Measurements from ENCODE around the gene EGFR. TPM values are rescaled to one million over a fixed set of nuclear protein-coding genes. Genes with fewer than 3 reads are reported as not detected.

The EGFR gene
- total RNA-seq, 1 donor, result 98.9 TPM

- no peak overlapping the region for H3K4me3 ChIP-seq (ENCODE audit: low read depth, low read length)
- no peak for TF ChIP-seq CTCF (IDR thresholded peaks at IDR 0.05; ENCODE audit: insufficient read depth, low read depth, low read length)
- DNase-seq (ENCODE audit: low read depth), result no peak
Measured at GRCh38 chr7:55242613-55243012, 223.8 kb downstream of the EGFR start.

DNA sequence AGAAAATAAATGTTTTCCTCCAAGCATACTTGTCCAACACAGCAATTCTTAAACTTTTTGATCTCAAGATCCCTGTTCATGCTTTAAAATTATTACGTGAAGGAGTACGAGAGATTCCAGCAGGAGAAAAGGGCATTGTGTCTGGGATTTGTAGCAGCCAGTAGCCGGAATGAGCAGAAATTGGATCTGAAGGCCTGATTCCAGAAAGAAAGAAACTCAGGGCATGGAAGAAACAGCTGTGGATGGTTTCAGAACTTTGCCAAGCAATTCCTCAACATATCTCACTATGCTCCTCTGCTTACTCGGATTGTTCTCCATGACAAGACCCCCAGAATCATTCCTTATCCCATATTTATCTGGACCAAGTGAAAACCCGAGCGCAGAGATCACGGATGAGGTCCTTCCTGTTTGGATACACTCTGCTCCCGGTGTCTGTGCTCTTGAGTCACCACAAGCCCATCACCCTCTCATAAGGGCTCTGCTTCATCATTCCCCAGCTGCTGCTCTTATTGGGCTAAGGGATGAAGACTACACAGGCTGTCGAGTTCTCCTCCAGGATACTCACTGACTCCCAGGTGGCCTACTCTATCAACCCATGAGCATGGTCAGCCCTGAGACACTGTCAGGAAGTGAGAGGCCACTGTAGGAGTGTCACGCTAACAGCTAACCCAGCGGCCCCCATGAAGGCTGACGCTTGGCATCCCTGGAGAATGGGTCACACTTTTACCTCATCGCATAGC, 225.4 kb downstream of the EGFR start:
- no peak overlapping the region for H3K4me3 ChIP-seq (ENCODE audit: low read depth, low read length)
- no peak for DNase-seq (ENCODE audit: low read depth)

DNA sequence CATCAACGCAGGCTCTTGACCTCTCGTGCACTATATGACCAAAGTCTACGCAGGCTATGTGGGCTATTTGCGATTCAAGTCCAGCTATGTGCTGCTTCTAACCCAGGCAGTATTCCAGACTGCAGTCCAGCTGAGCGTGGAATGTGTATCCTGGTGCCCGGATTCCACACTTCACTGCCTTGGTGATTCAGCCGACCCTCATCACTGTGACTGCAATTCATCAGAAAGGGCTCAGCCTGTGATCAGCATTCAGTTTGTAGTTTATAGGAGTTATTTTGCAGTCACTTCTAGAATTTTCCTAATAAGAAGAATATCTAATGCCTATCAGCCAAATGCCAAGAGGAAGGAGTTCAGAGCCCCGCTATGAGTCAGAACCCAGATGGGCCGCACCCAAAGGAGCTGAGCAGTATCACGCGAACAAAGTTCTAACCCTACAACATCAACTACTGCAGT, 226.5 kb downstream of the EGFR start:
- TF ChIP-seq CTCF (IDR thresholded peaks at IDR 0.05; ENCODE audit: insufficient read depth, low read depth, low read length), result no peak
- no peak overlapping the region for H3K4me3 ChIP-seq (ENCODE audit: low read depth, low read length)
- DNase-seq (ENCODE audit: low read depth), result peak; percentile 66

More for the DNA sequence above, 225.4 kb downstream of the EGFR start:
- TF ChIP-seq CTCF (IDR thresholded peaks at IDR 0.05; ENCODE audit: insufficient read depth, low read depth, low read length), result no peak

DNA sequence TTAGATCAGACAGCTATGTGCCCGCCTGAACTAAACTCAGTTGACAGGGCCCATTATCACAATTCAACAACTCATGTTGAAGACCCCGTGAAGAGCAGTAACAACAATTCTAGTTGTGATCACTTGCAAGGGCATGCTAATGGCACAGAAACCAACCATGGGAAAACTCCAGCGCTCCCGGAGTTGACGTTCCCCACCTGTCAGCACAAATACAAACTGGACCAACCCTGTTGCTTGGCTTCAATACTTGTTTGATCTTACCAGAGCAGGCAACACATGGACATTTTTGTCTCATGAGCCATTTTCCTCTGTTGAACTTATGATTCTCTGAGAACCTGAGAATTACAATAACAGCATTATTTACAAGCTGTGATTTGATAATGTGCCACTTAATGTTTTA, 227.4 kb downstream of the EGFR start:
- H3K4me3 ChIP-seq (ENCODE audit: low read depth, low read length), result no peak overlapping the region
- no peak for TF ChIP-seq CTCF (IDR thresholded peaks at IDR 0.05; ENCODE audit: insufficient read depth, low read depth, low read length)
- peak; percentile 27 for DNase-seq (ENCODE audit: low read depth)

DNA sequence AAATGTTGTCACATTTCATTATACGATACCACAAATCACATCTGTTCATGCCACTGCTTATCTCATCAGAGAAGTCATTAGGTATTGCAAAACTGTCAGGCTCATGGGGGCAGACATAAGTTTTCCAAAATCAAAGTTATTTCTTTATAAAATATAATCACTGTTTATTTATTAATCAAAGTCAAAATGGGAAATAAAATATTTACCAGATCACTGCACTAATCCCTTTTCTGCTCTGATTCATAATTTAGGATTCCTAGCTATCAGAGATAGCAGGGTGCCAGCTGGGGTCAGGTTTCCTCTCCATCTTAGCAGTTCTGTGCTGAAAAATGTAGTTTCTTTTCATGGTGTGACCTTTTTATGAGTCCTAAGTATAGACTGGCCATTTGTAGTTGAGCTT, 228.6 kb downstream of the EGFR start:
- peak; percentile 35 for DNase-seq (ENCODE audit: low read depth)

DNA sequence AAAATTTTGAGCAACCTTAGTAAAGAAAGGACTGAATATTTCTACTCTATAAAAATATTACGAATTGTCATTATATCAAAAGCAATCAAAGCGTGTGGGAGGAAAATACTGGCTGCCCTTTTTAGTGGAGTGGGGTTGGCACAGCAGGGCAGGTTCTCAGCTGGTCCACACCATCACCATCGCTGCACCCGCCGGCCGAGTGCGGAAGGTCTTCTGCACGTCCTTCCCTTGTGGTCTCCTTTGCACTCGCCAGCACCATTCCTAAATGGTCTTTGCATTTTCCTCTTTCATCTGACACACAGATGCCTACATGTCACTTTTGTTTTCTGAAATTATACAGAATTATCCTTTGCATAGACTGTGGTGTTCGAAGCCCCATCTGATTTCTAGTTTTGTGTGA, 229.7 kb downstream of the EGFR start:
- H3K4me3 ChIP-seq (ENCODE audit: low read depth, low read length), result no peak overlapping the region
- no peak for TF ChIP-seq CTCF (IDR thresholded peaks at IDR 0.05; ENCODE audit: insufficient read depth, low read depth, low read length)
- no peak for DNase-seq (ENCODE audit: low read depth)

More for the DNA sequence above, 228.6 kb downstream of the EGFR start:
- no peak for TF ChIP-seq CTCF (IDR thresholded peaks at IDR 0.05; ENCODE audit: insufficient read depth, low read depth, low read length)
- no peak overlapping the region for H3K4me3 ChIP-seq (ENCODE audit: low read depth, low read length)

- peak; percentile 61 for DNase-seq (ENCODE audit: low read depth)
- H3K4me3 ChIP-seq (ENCODE audit: low read depth, low read length), result no peak overlapping the region
- no peak for TF ChIP-seq CTCF (IDR thresholded peaks at IDR 0.05; ENCODE audit: insufficient read depth, low read depth, low read length)
Measured at GRCh38 chr7:55249332-55249731, 230.5 kb downstream of the EGFR start.

Data from fibroblast of villous mesenchyme (primary cell).